ENCODE results near the gene UTS2R. TPM values are rescaled to one million over a fixed set of nuclear protein-coding genes. Genes with fewer than 3 reads are reported as not detected.
A peak's percentile ranks its signal among the peaks of the same experiment; 100 is the strongest.

Gene UTS2R
- total RNA-seq, 1 donor from 2014 or later = not detected

GRCh38 chr17:82397449-82398335, 26.1 kb downstream of the UTS2R start:
- no peak for TF ChIP-seq CTCF (IDR thresholded peaks at IDR 0.05)
- Histone ChIP-seq H3K36me3 (peaks cover 31% of the 10 kb centered on the region), H3K9me3 (no peaks in the 10 kb centered on the region), H3K27me3 (ENCODE audit: low read depth) (no peaks in the 10 kb centered on the region), H3K4me1 (peaks cover 15% of the 10 kb centered on the region), H3K4me3 (no peak overlapping the region), H3K27ac (no peak overlapping the region)
- DNase-seq = peak; percentile 43
- no peak for ATAC-seq
- intact Hi-C loops (cut with DNase I) = no loop called here

- TF ChIP-seq CTCF (IDR thresholded peaks at IDR 0.05) = no peak
- peaks cover 15% of the 10 kb centered on the region for H3K4me1 ChIP-seq
- DNase-seq (no peak), ATAC-seq (no peak)
- H3K9me3 ChIP-seq = no peaks in the 10 kb centered on the region
- no peak overlapping the region for H3K4me3 ChIP-seq
- no peak overlapping the region for H3K27ac ChIP-seq
- H3K36me3 ChIP-seq = peaks cover 32% of the 10 kb centered on the region
- H3K27me3 ChIP-seq (ENCODE audit: low read depth) = no peaks in the 10 kb centered on the region
- intact Hi-C loops (cut with DNase I) = no loop called here
Measured at GRCh38 chr17:82399041-82399441, 27.5 kb downstream of the UTS2R start.

GRCh38 chr17:82399601-82400101, 28.1 kb downstream of the UTS2R start:
- no peak for DNase-seq

GRCh38 chr17:82400206-82400605, 28.6 kb downstream of the UTS2R start:
- H3K9me3 ChIP-seq = no peaks in the 10 kb centered on the region
- TF ChIP-seq CTCF (IDR thresholded peaks at IDR 0.05) = no peak
- H3K27ac ChIP-seq = no peak overlapping the region
- peaks cover 39% of the 10 kb centered on the region for H3K36me3 ChIP-seq
- H3K4me3 ChIP-seq = no peak overlapping the region
- no peaks in the 10 kb centered on the region for H3K27me3 ChIP-seq (ENCODE audit: low read depth)
- H3K4me1 ChIP-seq = peaks cover 15% of the 10 kb centered on the region
- ATAC-seq = peak in 1 of 2 donors; percentile 16
- DNase-seq = no peak
- intact Hi-C loops (cut with DNase I) = no loop called here

More at GRCh38 chr17:82399601-82400101, 28.1 kb downstream of the UTS2R start:
- no peak overlapping the region for H3K4me3 ChIP-seq
- intact Hi-C loops (cut with DNase I) = no loop called here
- H3K27me3 ChIP-seq (ENCODE audit: low read depth) = no peaks in the 10 kb centered on the region
- peak in 1 of 2 donors; percentile 3 for ATAC-seq
- peaks cover 34% of the 10 kb centered on the region for H3K36me3 ChIP-seq
- peaks cover 15% of the 10 kb centered on the region for H3K4me1 ChIP-seq
- no peak overlapping the region for H3K27ac ChIP-seq
- no peaks in the 10 kb centered on the region for H3K9me3 ChIP-seq
- no peak for TF ChIP-seq CTCF (IDR thresholded peaks at IDR 0.05)

- no peak for TF ChIP-seq CTCF (IDR thresholded peaks at IDR 0.05)
- ATAC-seq = peak; percentile 79 to 80
- Histone ChIP-seq H3K9me3 (no peaks in the 10 kb centered on the region), H3K4me3 (peak overlapping the region; percentile 16), H3K4me1 (peaks cover 15% of the 10 kb centered on the region), H3K27ac (peak overlapping the region; percentile 18), H3K27me3 (ENCODE audit: low read depth) (no peaks in the 10 kb centered on the region), H3K36me3 (peaks cover 39% of the 10 kb centered on the region)
- DNase-seq = peak; percentile 83
- intact Hi-C loops (cut with DNase I) = no loop called here
Measured at GRCh38 chr17:82400830-82401229, 29.3 kb downstream of the UTS2R start.
